Activated T-cell treated with anti-CD3 and anti-CD28 coated beads, Interleukin-2, amount 50 U/mL, for 48 hours (primary cell): ENCODE data around the gene ASB14.
A peak's percentile ranks its signal among the peaks of the same experiment; 100 is the strongest.
"Not testable (repeated sequence)": the region's sequence is repeated elsewhere in the genome, so short reads cannot be mapped to it uniquely, and the experiment has no call there.

Source experiments
- DNase-seq, 2 experiments: peaks; one replicate each; pipeline ENCODE4 v3.0.0-alpha.2; 2020

Gene ASB14

GRCh38 chr3:57292159-57292896, at the start of gene ASB14:
Gene ASB14, minus strand, starts transcription at chr3:57292685. Its CDS starts 652 bp downstream, at chr3:57292033.
- no peak for DNase-seq

GRCh38 chr3:57339071-57339642, 46.7 kb upstream of the ASB14 start:
- DNase-seq = not testable (repeated sequence)

GRCh38 chr3:57338272-57339070, 46.0 kb upstream of the ASB14 start:
- DNase-seq = not testable (repeated sequence)

- no peak for DNase-seq
Measured at GRCh38 chr3:57335283-57335938, 42.9 kb upstream of the ASB14 start.

GRCh38 chr3:57331078-57331610, 38.7 kb upstream of the ASB14 start:
- DNase-seq = no peak

- not testable (repeated sequence) for DNase-seq
Measured at GRCh38 chr3:57326498-57326897, 34.0 kb upstream of the ASB14 start.

- no peak for DNase-seq
Measured at GRCh38 chr3:57314204-57314603, 21.7 kb upstream of the ASB14 start.

- DNase-seq = no peak
Measured at GRCh38 chr3:57309769-57310360, 17.4 kb upstream of the ASB14 start.

GRCh38 chr3:57303520-57303919, 11.0 kb upstream of the ASB14 start:
- not testable (repeated sequence) for DNase-seq

GRCh38 chr3:57298041-57298440, 5.6 kb upstream of the ASB14 start:
- DNase-seq = peak; percentile 21 to 25

GRCh38 chr3:57292897-57293526, 527 bp upstream of the ASB14 start:
- no peak for DNase-seq

GRCh38 chr3:57288403-57288802, 4.1 kb downstream of the ASB14 start:
- DNase-seq = no peak

- DNase-seq = no peak
Measured at GRCh38 chr3:57287205-57287604, 5.3 kb downstream of the ASB14 start.

GRCh38 chr3:57283334-57283733, 9.2 kb downstream of the ASB14 start:
- no peak for DNase-seq

- no peak for DNase-seq
Measured at GRCh38 chr3:57281715-57282114, 10.8 kb downstream of the ASB14 start.

- no peak for DNase-seq
Measured at GRCh38 chr3:57279685-57280084, 12.8 kb downstream of the ASB14 start.

GRCh38 chr3:57278237-57278636, 14.2 kb downstream of the ASB14 start:
- no peak for DNase-seq

GRCh38 chr3:57275393-57275792, 17.1 kb downstream of the ASB14 start:
- no peak for DNase-seq

GRCh38 chr3:57274845-57275244, 17.6 kb downstream of the ASB14 start:
- DNase-seq = no peak

- DNase-seq = no peak
Measured at GRCh38 chr3:57268416-57268815, 24.1 kb downstream of the ASB14 start.

- no peak for DNase-seq
Measured at GRCh38 chr3:57261929-57262328, 30.6 kb downstream of the ASB14 start.

GRCh38 chr3:57261119-57261518, 31.4 kb downstream of the ASB14 start:
- DNase-seq = no peak
